HG03095 (cell line): ENCODE data around the gene BLM.
"Not testable (repeated sequence)": the region's sequence is repeated elsewhere in the genome, so short reads cannot be mapped to it uniquely, and the experiment has no call there.

Experiments used
- ATAC-seq: cut with Tn5 transposase; IDR thresholded peaks from one replicate; pipeline ENCODE4 v1.9.1; 2021; ENCODE audit warnings: moderate library complexity; ENCODE audit not compliant: unreplicated experiment

The BLM gene

DNA sequence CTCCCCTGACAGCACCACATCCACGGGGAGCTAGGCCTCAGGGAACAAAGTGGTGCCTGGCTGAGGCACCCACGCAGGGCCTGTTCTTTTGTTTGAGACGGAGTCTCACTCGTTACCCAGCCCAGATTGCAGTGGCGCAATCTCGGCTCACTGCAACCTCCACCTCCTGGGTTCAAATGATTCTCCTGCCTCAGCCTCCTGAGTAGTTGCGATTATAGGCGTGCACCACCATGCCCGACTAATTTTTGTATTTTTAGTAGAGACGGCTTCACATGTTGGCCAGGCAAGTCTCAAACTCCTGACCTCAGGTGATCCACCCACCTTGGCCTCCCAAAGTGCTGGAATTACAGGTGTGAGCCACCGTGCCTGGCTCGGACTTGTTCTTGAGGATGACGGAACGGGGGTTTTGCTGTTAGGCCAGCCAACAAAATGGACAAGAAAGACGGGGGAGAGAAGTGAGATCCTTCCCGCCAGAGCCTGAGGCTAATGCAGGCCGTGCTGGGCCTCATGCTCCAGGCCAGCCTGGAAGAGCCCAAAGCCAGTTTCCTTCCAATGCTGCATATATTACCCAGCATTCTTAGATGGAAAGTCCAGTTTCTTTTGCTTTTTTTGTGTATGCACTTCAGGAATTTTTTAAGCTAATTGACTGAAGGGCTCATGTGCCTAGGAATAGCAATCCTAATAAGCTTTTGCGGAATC lies 123.2 kb downstream of the BLM start:
- ATAC-seq = no peak

DNA sequence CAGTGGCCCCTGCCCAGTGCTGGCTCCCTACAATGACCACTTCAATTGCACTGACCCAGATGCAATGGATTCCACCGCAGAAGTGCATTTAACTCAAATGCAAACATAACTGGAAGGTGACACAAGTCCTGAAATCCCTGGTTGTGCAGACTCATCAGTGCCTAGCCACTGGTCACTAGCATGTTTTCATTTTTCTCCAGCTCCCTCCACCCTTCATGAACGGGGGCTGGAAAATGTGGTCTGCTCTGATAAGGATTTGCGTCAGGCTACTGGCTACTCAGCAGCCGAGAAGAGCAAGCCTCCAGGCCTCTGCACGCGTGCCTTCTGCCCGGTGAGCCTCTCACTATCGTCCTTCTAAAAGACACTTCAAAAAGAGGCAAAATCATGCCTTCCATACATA lies 123.8 kb downstream of the BLM start:
- ATAC-seq = no peak

DNA sequence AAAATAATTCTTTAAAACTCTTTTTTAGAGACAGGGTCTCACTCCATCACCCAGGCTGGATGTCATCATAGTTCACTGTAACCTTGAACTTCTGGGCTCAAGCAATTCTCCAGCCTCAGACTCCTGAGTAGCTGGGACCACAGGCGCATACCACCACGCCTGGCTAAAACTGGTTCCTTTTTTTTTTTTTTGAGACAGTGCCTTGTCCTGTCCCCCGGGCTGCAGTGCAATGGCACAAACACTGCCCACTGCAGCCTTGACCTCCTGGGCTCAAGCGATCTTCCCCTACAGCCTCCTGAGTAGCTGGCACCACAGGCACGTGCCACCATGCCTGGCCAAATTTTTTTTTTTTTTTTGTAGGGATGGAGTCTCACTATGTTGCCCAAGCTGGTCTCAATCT lies 127.5 kb downstream of the BLM start:
- no peak for ATAC-seq

DNA sequence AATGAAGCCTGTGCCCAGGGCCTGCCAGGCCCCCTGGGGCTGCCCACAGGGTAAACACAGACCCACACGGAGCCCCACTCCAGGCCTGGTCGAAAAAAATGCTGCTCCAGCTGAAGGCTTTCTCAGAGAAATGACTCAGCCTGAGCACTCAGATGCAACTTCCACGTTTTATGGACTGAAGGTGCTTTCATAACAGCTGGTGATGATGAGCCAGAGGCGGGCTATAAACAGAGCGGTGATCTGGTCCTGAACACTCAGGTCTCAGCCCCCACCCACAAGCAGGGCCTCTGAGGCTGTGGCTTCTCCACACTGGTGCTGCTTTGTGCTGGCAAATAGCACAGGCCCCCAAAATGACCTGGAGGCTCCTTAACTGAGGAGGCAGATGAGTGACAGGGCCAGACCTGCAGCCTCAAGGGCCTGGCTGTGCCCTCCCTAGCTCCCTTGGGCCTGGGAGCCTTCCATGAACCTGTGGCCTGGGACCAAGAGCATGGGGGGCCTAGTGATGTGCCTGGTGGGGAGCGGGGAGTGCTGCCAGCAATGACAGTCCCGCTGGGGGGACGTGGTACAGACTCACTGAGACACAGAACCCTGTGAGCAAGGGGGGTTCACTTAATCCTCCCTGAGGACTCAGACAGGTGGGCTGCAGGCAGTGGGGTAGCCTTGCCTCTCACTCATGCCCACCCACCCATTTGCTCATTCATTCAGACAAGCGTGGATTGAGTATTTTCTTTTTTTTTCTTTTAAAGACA lies 128.2 kb downstream of the BLM start:
- peak; percentile 80 for ATAC-seq

DNA sequence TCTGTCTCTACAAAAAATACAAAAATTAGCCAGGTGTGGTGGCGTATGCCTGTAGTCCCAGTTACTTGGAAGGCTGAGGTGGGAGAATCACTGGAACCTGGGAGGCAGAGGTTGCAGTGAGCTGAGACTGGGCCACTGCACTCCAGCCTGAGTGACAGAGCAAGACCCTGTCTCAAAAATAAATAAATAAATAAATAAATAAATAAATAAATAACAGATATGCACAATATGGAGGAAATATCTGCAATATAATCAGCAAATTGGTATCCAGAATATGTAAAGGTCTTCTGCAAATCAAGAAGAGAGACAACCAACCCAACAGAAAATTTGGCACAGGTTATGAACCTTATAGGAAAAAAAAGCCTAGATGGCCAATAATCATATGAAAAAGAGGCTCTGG lies 132.3 kb downstream of the BLM start:
- not testable (repeated sequence) for ATAC-seq

DNA sequence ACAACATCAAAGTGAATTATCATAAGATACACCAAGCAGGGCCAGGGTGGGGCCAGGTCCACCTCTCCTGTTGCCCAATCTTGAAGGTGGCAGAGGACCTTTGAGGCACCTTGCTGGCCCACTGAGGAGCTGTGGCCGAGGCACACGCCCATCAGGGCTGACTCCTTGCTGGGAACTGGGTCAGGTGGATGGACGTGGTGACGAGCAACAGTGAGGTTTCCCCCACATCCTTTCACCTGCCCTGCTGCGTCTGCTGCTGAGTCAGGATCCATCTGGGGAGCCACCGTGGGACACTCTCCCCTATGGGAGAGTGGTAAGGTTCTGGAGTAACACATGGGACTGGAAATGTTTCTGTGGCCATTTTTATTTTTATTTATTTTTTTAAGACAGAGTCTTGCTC lies 134.0 kb downstream of the BLM start:
- ATAC-seq = no peak

DNA sequence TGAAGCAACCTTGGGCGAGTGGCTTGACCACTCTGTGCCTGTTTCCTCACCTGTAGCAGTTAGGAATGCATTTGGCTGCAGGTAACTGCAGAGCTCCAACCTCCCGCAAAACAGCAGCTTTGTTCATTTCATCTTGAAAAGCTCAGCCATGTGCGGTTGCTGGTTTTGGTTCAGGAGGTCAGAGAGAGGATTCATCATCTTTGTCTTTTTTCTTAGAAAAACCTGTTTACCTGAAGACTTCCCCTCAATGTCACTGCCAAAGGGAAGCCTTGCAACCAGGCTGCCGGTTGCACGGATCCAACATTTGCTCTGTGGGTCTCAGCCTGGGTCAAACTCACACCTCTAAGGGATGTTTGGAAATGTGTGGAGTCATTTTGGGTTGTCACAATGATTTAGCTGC lies 134.8 kb downstream of the BLM start:
- ATAC-seq = no peak

DNA sequence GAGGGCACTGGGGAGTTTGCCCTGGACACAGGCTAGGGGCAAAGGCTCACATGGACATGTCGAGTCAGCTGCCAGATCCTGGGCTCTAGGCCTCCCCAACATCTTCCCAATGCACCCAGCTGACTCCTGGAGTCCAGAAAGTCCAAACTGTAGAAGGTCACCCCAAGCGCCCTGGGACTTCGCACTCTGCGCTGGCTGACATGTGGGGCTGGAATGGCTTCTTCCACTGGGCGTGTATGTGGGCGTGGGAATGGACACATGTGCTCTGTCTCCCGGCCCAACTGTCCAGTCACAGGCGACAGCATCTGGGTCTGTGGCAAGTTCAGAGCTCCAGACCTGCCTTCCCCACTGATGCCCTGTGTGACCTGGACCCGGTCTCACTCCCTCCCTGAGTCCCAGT lies 138.0 kb downstream of the BLM start:
- ATAC-seq = no peak

DNA sequence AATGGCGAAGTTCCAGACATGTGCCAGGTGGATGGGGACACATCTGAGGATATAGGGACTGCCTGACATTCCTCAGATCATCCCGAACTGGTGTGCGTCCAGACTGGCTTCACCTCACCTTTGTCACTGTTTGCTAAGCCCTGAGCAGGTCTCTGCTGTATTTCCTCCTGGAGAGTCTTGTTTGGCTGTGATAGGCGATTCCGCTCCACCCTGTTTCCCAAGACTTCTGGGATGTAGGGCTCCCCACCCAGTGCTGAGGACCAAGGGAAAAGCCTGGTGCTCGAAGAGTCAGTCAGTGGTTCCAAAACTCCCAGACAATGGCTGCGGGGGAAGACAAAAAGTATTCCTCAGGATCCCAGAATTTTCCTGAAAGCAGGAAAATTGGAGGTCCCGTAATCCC lies 140.2 kb downstream of the BLM start:
- ATAC-seq = no peak

DNA sequence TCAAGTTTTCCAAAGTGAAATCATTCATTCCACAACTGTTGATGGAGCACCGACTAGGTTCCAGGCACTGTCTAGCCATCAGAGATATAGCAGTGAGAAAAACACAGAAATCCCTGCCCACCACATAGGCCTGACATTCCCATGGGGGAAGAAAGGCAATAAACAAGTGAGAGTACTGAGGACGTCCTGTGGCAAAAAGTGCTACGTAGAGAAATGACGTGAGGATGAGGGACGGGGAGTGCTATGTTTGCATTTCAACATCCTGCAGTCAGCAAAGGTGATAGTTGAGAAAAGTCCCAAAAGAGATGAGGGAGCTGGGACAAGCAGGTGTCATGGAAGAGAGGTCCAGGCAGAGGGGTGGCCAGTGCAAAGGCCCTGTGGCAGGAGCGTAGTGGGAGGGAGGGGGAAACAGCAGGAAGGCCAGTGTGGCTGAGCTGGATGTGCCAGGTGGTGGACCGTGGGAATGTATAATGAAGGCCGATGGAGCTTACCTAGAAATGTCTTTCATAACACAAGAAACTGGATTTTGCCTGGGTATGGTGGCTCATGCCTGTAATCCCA lies 140.8 kb downstream of the BLM start:
- ATAC-seq = no peak

DNA sequence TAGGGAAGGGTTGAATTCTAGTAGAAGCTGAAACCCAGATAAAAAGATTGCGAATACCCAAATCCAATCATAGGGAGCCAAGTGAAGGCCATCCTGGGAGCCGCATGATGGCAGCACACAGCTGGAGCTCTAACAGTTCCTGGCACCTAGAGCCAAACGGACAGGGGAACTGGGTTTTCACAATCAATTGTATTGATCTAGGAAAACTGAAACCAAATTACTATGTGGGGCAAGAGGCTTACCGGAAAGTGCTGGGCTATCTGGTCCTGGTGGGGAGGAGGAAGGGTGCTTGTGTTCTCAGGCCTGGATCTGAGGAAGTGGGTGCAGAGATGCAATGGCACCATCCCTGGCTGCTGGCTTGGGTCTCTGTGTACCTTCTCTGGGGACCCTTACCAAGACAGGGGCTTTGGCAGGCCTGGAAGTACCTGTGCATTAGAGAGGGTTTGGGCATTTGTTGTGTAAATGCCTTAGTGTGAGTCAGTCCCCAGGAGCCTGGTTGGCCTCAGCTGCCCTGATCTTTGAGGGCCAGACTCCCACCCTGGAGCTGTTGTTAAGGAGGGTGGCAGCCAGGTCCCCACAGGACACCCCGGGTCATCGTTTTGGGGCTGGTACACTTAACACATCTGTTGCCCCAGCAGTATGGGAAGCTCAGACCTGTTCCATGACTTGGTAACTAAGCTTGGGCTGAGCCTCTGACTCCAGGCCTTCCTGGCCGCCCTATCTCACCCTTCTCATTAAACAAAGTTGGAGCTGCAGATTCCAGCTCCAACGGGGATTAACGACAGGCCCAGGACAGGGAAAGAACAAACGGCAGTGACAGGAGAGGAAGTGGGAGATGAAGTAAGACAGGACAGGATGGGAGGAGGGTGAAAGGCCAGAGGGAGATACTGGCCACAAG lies 142.3 kb downstream of the BLM start:
- no peak for ATAC-seq

DNA sequence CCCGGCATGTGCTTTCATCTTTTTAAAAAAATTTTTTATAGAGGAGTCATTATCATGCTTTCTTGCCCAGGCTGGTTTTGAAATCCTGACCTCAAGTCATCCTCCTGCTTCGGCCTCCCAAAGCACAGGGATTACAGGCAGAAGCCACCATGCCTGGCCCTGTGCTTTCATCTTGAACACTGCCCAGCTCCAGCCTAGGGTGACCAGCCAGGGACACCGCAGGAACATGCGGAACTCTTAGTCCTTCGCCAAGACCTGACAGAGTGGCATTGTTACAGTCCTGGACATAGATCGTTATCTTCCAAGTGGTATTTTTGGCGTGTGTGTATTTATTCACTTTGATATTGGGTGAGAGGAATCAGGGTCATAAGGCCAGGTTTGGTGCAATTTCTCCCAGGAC lies 143.3 kb downstream of the BLM start:
- no peak for ATAC-seq

DNA sequence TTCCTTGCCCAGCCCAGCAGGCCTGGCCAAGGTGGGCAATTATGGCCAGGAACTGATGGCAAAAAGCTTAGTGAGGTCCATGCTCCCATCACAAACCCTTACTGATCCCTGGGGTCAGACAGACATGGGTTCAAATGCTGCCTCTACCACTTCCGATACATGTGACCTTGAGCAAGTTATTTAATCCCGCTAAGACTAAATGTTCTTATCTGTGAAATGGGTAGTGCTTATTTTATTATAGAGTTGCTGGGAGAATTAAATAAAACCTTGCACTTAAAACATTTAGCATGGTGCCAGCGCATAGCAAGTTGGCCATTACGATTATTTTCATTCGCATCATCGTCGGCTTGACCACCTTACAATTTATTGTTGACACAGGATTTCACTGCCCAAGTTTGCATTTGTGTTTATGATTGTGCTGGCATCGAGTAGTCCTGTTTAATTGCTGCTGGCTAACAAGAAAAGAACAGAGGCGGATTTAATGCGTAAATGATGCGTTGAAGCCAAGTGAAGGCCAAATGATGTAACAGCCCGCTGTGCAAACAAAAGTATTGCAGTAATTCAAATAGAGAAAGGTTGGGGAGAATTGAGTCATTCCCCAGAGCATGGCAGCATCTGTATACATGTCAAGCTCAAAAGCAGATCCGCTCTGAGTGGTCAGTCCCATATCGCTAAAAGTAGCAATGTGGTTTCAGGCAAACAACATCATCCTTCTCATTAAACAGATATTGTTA lies 144.0 kb downstream of the BLM start:
- no peak for ATAC-seq

DNA sequence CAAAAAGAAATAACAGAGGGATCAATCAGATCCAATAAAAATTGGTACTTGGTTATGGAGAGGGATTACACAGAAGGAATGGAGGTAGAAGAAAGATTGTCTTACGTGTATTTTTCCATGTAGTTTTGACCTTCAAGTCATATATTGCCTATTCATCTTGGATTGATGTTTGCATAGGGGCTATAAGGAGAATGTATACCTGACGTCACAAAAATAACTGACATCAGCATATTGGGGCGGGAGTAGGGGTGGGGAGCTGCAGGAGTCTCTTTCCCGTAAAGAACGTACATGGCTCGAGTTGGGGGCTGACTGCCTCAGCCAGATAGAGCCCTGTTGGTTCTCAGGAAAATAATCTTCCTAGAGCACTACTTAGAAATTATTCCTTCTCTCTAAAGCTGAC lies 145.3 kb downstream of the BLM start:
- no peak for ATAC-seq

DNA sequence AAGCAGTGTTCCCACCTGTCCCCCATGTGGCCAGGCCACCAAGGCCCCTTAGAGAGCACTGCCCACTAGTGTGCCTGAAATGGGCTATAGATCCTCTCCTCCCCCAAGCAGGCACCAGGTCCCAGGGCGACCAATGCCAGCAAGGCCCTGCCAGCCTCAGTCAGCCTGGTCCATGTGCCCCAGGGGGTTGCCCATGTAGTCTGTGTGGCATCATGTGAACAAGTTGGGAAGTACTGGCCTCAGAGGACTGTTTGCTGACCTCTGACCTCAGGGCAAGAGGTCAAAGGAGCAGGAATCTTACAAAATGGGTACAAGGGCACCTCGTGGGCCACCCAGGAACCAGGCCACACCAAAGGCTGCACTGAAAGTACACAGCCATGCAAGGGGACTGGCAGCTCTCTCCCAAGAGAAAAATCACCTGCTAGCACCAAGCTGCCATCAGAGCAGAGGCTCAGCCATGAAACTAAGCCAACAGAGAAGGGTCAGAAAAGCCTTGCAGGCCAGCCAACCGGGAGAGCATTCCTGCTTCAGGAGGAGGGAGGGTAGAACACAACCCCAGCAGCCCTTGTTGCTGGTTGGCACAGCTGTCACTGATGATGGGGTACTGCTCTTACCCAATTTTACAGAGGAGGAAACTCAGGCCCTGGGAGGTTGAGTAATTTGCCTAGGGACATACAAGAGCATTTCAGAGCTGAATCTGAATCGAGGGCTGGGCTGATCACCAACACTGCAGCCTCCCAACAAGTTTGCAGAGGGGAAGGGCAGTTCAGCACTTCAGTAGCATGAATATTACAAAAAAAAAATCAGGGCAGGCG lies 146.0 kb downstream of the BLM start:
- no peak for ATAC-seq

DNA sequence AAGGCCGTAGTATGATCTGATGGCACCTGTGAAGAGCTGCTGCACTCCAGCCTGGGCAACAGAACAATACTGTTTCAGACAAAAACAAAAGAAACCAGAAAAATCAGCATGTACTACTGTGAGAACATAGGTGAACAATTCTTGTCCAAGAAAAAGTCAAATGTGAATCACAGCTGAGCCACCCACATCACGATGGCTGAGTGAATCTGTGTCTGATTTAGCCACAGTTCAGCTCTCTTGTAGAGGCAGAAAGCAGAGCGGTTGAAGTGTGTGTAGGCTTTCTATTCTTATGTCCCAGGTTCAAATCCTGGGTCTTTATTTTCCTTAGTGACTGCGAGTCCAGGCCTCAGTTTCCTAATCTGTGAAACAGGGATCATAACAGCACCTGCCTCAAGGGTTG lies 146.8 kb downstream of the BLM start:
- ATAC-seq = no peak

DNA sequence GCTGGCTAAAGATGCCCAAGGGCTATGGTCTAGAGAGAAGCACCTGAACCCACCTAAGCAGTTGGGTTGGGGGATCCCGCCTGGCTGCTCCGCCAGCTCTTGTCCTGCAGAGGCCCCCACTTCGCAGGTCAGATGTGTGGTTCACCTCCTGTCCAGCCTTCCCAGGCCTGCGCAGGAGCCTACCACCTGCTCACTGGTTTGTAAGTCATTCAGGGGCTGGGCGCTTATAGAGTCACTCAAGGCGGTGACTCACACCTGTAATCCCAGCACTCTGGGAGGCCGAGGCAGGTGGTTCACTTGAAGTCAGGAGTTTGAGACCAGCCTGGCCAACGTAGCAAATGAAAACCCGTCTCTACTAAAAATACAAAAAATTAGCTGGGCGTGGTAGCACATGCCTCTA lies 147.4 kb downstream of the BLM start:
- ATAC-seq = no peak

DNA sequence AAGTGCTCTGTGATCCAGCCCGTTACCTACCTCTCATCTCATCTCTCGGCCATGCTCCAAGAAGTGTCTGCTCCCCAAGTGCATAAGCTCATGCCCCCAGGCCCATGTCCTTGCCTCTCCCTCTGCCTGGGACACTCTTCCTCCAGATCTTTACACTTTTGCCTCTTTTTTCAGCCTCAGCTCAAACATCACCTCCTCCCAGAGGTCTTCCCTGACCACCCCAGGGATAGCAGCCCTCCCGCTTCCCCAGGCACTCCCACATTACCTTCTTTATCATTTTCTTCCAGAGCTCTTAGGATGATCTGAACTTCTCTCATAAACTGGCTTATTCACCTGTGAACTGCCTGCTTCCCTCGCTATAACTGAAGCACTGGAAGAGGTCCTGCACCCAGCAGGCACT lies 148.6 kb downstream of the BLM start:
- no peak for ATAC-seq
